ENCODE results near the gene ASB13. TPM values are rescaled to one million over a fixed set of nuclear protein-coding genes. Genes with fewer than 3 reads are reported as not detected.

The ASB13 gene, protein sequence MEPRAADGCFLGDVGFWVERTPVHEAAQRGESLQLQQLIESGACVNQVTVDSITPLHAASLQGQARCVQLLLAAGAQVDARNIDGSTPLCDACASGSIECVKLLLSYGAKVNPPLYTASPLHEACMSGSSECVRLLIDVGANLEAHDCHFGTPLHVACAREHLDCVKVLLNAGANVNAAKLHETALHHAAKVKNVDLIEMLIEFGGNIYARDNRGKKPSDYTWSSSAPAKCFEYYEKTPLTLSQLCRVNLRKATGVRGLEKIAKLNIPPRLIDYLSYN
- total RNA-seq: 9.8 and 15.4 TPM in 2 replicates
- 5.4 and 7.3 TPM in 2 replicates for polyA plus RNA-seq
- 7.0 and 10.3 TPM in 2 replicates for polyA plus RNA-seq (2012)
- polyA minus RNA-seq (ENCODE audit: low replicate concordance): 10.6 and 14.1 TPM in 2 replicates

DNA sequence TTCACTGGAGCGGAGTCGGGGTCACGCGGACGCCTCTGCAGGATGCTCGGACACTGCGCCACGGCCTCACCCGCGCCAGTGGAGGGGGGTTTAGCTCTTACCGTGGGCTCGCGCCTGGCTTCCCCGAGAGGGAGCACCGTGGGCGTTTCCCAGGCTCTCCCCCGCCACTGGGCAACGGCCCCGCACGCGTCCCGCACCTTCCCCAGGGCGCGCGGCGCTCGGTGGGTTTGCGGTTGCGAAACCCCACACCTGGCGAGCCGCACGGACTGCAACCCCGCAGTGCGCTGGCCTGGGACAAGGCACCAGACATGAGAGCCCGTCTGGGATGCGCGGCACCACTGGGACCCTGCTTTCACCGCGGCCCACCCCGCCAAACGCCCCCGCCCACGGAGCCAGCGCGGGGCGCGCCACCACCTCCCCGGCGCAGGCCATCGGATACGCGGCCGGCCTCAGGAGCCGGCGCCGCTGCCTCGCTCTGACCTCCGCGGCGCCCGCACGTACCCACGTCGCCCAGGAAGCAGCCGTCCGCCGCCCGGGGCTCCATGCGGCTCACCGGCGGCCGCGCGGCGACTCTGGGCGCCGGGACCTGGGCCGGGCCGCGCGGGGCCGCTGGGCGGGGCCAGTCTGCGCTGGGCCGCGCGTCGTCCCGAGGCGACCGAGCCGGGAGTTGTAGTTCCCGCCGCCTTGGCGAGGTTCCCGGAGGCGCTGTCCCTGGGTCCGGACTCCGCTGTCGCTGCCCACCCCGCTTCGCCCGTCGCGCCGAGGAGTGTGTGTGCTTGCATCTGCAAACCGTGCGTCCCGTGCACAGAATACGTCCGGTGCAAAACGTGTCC, at the start of gene ASB13:
Gene ASB13, minus strand, starts transcription at position 588 of the 833 bp plus-strand sequence. Its CDS starts 44 bp downstream, at position 544.
- Histone ChIP-seq H3K4me2 (ENCODE audit: extremely low read depth, insufficient read depth, low read length) (peak within 1 kb of the TSS; percentile 98), H3K27me3 (ENCODE audit: control insufficient read depth, insufficient read depth, low read length) (no peaks in the 10 kb centered on the region), H3K79me2 (ENCODE audit: control insufficient read depth, insufficient read depth, low read length) (no peaks in the 10 kb centered on the region), H3K27ac (ENCODE audit: insufficient read depth, low read length) (peak within 1 kb of the TSS; percentile 55), H3K9ac (ENCODE audit: insufficient read depth, low read length) (peak within 1 kb of the TSS; percentile 63), H3K4me3 (replicated peaks in 1 of 4; ENCODE audit: control extremely low read depth in 1 of 4, insufficient read depth in 1 of 4, low read depth in 3 of 4, low read length in 4 of 4) (peak within 1 kb of the TSS; percentile 66 to 79 (median 76)), H3K36me3 (ENCODE audit: control insufficient read depth, insufficient read depth, low read length) (no peaks in the 10 kb centered on the region), H3K4me1 (ENCODE audit: control insufficient read depth, extremely low read depth, insufficient read depth, low read length) (peaks cover 5% of the 10 kb centered on the region), H3K9me3 (ENCODE audit: control insufficient read depth, insufficient read depth, low read depth, low read length) (no peaks in the 10 kb centered on the region), H2AFZ (ENCODE audit: low read length) (peak within 1 kb of the TSS; percentile 92), H4K20me1 (ENCODE audit: control insufficient read depth, extremely low read depth, insufficient read depth, low read length) (no peaks in the 10 kb centered on the region)
- TF ChIP-seq, protein P1, sequence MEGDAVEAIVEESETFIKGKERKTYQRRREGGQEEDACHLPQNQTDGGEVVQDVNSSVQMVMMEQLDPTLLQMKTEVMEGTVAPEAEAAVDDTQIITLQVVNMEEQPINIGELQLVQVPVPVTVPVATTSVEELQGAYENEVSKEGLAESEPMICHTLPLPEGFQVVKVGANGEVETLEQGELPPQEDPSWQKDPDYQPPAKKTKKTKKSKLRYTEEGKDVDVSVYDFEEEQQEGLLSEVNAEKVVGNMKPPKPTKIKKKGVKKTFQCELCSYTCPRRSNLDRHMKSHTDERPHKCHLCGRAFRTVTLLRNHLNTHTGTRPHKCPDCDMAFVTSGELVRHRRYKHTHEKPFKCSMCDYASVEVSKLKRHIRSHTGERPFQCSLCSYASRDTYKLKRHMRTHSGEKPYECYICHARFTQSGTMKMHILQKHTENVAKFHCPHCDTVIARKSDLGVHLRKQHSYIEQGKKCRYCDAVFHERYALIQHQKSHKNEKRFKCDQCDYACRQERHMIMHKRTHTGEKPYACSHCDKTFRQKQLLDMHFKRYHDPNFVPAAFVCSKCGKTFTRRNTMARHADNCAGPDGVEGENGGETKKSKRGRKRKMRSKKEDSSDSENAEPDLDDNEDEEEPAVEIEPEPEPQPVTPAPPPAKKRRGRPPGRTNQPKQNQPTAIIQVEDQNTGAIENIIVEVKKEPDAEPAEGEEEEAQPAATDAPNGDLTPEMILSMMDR (conservative IDR thresholded peaks at IDR 0.05 in 1 of 2, IDR thresholded peaks at IDR 0.05 in 1 of 2; ENCODE audit: low read depth in 1 of 2, low read length in 2 of 2): no peak
- TF ChIP-seq EZH2 (IDR thresholded peaks at IDR 0.05; ENCODE audit: low read length, missing control alignments): no peak
- peak; percentile 36 to 39 for DNase-seq (ENCODE audit: low read depth in 2 of 2)

DNA sequence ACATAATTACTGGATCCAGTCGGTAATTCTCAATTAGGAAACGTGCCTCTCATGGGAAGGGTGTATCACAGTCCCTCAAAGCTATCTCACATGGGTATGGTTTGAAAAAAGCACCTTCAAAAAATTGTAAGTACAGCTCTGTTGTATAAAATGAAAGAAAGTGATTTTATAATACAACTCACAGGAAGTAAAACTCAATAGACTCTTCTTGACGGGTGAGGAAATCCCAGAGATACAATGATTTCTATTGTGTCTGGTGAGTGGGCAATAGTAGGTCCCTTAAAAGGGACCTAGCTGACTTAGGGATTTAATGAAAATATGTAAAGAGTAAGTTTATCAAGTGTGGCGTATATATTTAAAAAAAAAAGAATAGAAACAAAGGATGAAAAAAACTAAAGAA, 45.2 kb upstream of the ASB13 start:
- Histone ChIP-seq H3K4me1 (ENCODE audit: control insufficient read depth, extremely low read depth, insufficient read depth, low read length) (peaks cover 4% of the 10 kb centered on the region), H3K79me2 (ENCODE audit: control insufficient read depth, insufficient read depth, low read length) (peaks cover 10% of the 10 kb centered on the region), H4K20me1 (ENCODE audit: control insufficient read depth, extremely low read depth, insufficient read depth, low read length) (no peaks in the 10 kb centered on the region), H3K36me3 (ENCODE audit: control insufficient read depth, insufficient read depth, low read length) (no peaks in the 10 kb centered on the region), H3K4me2 (ENCODE audit: extremely low read depth, insufficient read depth, low read length) (no peak overlapping the region), H2AFZ (ENCODE audit: low read length) (no peak overlapping the region), H3K9ac (ENCODE audit: insufficient read depth, low read length) (no peak overlapping the region), H3K4me3 (replicated peaks in 1 of 4; ENCODE audit: control extremely low read depth in 1 of 4, insufficient read depth in 1 of 4, low read depth in 3 of 4, low read length in 4 of 4) (peak overlapping the region in 1 of 4 experiments; percentile 10), H3K27me3 (ENCODE audit: control insufficient read depth, insufficient read depth, low read length) (no peaks in the 10 kb centered on the region), H3K9me3 (ENCODE audit: control insufficient read depth, insufficient read depth, low read depth, low read length) (no peaks in the 10 kb centered on the region), H3K27ac (ENCODE audit: insufficient read depth, low read length) (no peak overlapping the region)
- TF ChIP-seq EZH2 (IDR thresholded peaks at IDR 0.05; ENCODE audit: low read length, missing control alignments): no peak
- TF ChIP-seq, protein P1 (conservative IDR thresholded peaks at IDR 0.05 in 1 of 2, IDR thresholded peaks at IDR 0.05 in 1 of 2; ENCODE audit: low read depth in 1 of 2, low read length in 2 of 2): no peak
- DNase-seq (ENCODE audit: low read depth in 2 of 2): no peak

DNA sequence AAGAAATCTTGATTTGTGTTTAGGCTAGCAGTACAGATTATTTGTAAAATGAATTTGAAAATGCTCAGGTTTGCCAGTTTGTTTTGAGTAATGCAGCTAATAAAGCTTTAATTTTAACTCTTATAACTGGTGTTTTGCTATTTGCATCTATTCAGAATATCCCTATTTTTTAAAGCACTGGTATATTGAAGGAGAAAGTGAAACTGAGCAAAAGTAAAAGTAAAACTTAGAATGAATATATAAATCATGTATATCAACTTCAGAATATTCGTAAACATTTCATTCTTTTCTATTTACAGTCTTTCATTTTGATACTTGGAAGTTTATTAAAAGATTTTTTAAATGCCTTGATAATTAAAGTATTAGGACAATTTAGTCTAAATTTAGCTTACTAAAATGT, 44.5 kb upstream of the ASB13 start:
- peak overlapping the region in 3 of 4 experiments; percentile 10 to 44 (median 11) for H3K4me3 ChIP-seq (replicated peaks in 1 of 4; ENCODE audit: control extremely low read depth in 1 of 4, insufficient read depth in 1 of 4, low read depth in 3 of 4, low read length in 4 of 4)
- H3K4me2 ChIP-seq (ENCODE audit: extremely low read depth, insufficient read depth, low read length): peak overlapping the region; percentile 69
- peak in 1 of 2 donors; percentile 24 for DNase-seq (ENCODE audit: low read depth in 2 of 2)

More for the DNA sequence above, 44.5 kb upstream of the ASB13 start:
- H3K36me3 ChIP-seq (ENCODE audit: control insufficient read depth, insufficient read depth, low read length): no peaks in the 10 kb centered on the region
- no peaks in the 10 kb centered on the region for H4K20me1 ChIP-seq (ENCODE audit: control insufficient read depth, extremely low read depth, insufficient read depth, low read length)
- H3K27me3 ChIP-seq (ENCODE audit: control insufficient read depth, insufficient read depth, low read length): no peaks in the 10 kb centered on the region
- H3K4me1 ChIP-seq (ENCODE audit: control insufficient read depth, extremely low read depth, insufficient read depth, low read length): peaks cover 4% of the 10 kb centered on the region
- no peaks in the 10 kb centered on the region for H3K9me3 ChIP-seq (ENCODE audit: control insufficient read depth, insufficient read depth, low read depth, low read length)
- peaks cover 10% of the 10 kb centered on the region for H3K79me2 ChIP-seq (ENCODE audit: control insufficient read depth, insufficient read depth, low read length)
- TF ChIP-seq, protein P1 (conservative IDR thresholded peaks at IDR 0.05 in 1 of 2, IDR thresholded peaks at IDR 0.05 in 1 of 2; ENCODE audit: low read depth in 1 of 2, low read length in 2 of 2): no peak
- TF ChIP-seq EZH2 (IDR thresholded peaks at IDR 0.05; ENCODE audit: low read length, missing control alignments): no peak
- H3K27ac ChIP-seq (ENCODE audit: insufficient read depth, low read length): no peak overlapping the region
- H2AFZ ChIP-seq (ENCODE audit: low read length): no peak overlapping the region
- H3K9ac ChIP-seq (ENCODE audit: insufficient read depth, low read length): no peak overlapping the region
